PFSK-1 (cell line): ENCODE measurements around the gene CPT1A.

ENCODE experiments used
- FOXP2 ChIP-seq: optimal IDR thresholded peaks from 2 replicates; pipeline ENCODE3; 2011; ENCODE audit warnings: borderline replicate concordance, control low read depth, inconsistent platforms; ENCODE audit not compliant: insufficient read depth; ENCODE audit errors: extremely low read length, extremely low read depth
- POLR2AphosphoS5 ChIP-seq: IDR thresholded peaks from 2 replicates; pipeline ENCODE4 v1.6.1; 2012; ENCODE audit warnings: low read depth, mild to moderate bottlenecking, control low read depth, low read length, moderate library complexity
- SIN3A ChIP-seq: IDR thresholded peaks from 2 replicates; pipeline ENCODE4 v1.6.1; 2012; ENCODE audit warnings: mild to moderate bottlenecking, low read length, moderate library complexity, borderline replicate concordance; ENCODE audit not compliant: insufficient read depth
- TAF1 ChIP-seq: IDR thresholded peaks from 2 replicates; pipeline ENCODE4 v1.6.1; 2012; ENCODE audit warnings: low read length, control low read depth, borderline replicate concordance; ENCODE audit not compliant: insufficient read depth
- TF ChIP-seq, protein P1 (sequence below), 2 experiments: IDR thresholded peaks; 2 replicates each; pipeline versions ENCODE4 v1.6.1 to v1.8.0; 2011 to 2012; ENCODE audit warnings: low read depth in 2 of 2, low read length in 2 of 2, control low read depth in 1 of 2, inconsistent platforms in 1 of 2, mild to moderate bottlenecking in 1 of 2, moderate library complexity in 1 of 2; ENCODE audit not compliant: insufficient read depth in 1 of 2

The CPT1A gene

DNA sequence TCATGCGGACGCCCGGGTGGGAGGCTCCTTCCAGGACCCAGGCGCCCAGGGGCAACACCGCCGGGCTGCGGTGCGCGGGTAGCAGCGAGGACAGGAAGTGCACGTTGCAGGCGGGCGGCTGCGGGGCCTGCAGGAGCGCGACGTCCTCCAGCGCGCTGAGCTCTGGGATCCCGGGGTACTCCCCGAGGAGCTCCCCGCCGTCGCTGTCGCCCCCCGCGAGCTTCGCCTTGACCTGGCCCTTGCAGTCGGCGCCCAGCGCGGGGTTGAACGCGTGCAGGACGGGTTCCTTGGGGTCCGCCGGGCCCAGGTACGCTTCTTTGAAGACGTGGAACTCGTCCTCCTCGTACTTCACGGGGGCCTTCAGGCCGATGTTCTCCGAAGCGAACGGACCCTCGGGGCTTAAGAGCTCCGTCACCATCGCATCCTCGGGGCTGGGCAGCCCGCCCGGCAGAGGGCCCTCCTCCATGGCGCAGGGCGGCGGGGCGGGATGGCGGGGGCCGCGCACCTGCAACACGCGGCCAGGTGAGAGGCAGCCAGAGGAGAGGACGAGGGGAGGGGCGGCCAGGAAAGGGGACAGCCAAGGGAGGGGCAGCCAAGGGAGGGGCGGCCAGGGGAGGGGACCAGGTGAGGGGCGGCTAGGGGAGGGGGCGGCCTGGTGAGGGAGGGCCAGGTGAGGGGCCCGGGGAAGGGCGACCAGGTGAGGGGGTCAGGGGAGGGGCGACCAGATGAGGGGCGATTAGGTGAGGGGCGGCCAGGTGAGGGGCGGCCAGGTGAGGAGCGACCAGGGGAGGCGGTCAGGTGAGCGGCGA lies 91.3 kb downstream of the CPT1A start:
- TF ChIP-seq SIN3A, result no peak
- TF ChIP-seq POLR2AphosphoS5, result no peak
- TF ChIP-seq, protein P1, sequence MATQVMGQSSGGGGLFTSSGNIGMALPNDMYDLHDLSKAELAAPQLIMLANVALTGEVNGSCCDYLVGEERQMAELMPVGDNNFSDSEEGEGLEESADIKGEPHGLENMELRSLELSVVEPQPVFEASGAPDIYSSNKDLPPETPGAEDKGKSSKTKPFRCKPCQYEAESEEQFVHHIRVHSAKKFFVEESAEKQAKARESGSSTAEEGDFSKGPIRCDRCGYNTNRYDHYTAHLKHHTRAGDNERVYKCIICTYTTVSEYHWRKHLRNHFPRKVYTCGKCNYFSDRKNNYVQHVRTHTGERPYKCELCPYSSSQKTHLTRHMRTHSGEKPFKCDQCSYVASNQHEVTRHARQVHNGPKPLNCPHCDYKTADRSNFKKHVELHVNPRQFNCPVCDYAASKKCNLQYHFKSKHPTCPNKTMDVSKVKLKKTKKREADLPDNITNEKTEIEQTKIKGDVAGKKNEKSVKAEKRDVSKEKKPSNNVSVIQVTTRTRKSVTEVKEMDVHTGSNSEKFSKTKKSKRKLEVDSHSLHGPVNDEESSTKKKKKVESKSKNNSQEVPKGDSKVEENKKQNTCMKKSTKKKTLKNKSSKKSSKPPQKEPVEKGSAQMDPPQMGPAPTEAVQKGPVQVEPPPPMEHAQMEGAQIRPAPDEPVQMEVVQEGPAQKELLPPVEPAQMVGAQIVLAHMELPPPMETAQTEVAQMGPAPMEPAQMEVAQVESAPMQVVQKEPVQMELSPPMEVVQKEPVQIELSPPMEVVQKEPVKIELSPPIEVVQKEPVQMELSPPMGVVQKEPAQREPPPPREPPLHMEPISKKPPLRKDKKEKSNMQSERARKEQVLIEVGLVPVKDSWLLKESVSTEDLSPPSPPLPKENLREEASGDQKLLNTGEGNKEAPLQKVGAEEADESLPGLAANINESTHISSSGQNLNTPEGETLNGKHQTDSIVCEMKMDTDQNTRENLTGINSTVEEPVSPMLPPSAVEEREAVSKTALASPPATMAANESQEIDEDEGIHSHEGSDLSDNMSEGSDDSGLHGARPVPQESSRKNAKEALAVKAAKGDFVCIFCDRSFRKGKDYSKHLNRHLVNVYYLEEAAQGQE (IDR thresholded peaks at IDR 0.05; ENCODE audit: insufficient read depth in 1 of 2, low read depth in 2 of 2, low read length in 2 of 2), result no peak
- no peak for TF ChIP-seq FOXP2
- no peak for TF ChIP-seq TAF1

DNA sequence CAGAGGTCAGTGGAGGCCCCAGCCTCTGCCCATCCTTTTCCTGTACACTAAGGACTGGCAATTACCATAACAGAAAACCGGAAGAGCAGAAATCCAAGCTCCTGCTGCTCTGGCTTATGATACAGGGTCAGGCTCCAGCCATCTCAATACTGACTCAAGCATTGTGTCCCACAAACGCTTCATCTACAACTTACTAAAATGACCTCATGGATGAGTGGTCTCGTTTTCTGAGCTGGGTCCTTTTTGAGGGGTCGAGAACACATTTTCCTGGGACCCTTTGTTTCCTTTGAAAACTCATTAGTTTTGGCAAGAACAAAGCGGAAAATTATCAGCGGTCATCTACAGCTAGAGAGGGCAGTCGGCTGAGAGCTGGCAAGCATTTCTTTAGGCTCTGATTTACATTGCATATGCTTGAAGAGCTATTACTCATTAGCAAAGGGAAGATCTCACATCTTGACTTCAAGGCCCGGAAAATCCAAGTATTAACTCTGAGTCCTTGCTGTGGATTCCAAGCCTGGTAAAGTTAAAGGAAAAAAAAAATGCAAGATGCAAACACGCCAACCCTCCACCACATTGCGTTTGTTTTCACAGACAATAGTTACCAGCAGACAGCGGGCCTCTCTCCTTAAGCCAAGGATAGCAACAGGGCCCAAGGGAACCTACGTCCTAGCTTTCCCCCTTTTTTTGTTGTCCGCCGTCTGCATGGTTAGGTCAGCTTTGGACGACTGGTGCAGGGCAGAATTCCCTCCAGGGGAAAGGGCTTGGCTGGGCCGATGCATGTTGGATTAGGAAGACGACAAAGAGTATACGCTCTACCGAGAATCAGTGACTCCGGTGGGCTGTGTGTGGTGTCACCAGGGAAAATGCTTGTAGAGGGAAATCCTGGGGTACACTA lies 92.2 kb downstream of the CPT1A start:
- TF ChIP-seq SIN3A (no peak), FOXP2 (no peak), TAF1 (no peak), POLR2AphosphoS5 (no peak)
- TF ChIP-seq, protein P1 (IDR thresholded peaks at IDR 0.05; ENCODE audit: insufficient read depth in 1 of 2, low read depth in 2 of 2, low read length in 2 of 2), result no peak

DNA sequence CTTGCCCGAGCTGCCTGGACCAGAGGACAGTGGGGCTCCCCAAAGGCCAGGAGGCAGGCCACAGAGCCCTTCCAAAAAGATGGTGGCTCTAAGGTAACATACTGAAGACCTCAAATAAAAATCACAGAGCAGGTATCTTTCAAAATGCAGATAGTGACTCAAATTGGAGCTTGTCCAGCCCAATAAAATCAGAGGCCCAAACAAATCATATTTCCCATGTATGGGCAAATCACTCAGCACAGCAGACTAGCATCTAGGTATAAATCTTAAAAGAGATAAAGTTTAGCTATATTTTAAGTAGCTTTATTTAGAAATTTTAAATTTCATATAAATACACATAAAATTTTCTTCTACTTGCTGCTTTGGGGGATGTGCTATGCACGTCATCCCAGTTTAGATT lies 93.7 kb downstream of the CPT1A start:
- TF ChIP-seq TAF1 (no peak), SIN3A (no peak), FOXP2 (no peak), POLR2AphosphoS5 (no peak)
- TF ChIP-seq, protein P1 (IDR thresholded peaks at IDR 0.05; ENCODE audit: insufficient read depth in 1 of 2, low read depth in 2 of 2, low read length in 2 of 2), result no peak

DNA sequence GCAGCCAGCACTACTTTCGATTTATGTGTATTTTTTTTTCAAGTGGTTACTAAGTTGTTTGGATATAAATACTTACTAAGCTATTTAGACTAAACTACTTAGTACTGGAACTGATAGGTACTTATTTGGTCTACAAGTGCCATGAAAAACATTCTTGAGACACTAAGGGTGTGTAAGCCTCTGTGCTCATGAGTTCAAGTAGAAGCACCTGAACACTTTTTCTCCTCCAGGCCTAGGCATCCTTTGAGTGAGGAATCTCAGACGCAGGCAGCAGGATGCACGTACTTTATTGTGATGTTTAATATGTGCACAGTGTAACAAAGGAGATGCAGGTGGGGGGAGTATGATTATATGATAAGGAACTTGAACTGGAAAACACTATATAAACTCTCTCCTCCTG lies 98.2 kb downstream of the CPT1A start:
- TF ChIP-seq TAF1 (no peak), SIN3A (no peak), POLR2AphosphoS5 (no peak), FOXP2 (no peak)
- TF ChIP-seq, protein P1 (IDR thresholded peaks at IDR 0.05; ENCODE audit: insufficient read depth in 1 of 2, low read depth in 2 of 2, low read length in 2 of 2), result no peak
